AG04450 (cell line): ENCODE measurements around the gene TRIM24. TPM values are rescaled to one million over a fixed set of nuclear protein-coding genes. Genes with fewer than 3 reads are reported as not detected.

Source experiments
- CTCF ChIA-PET: fragments of 300-600, 350-600 bp; formaldehyde crosslinking; extraction: SDS; loops from one replicate; lab custom pipeline; 2022; ENCODE audit warnings: antibody characterized with exemption, inconsistent platforms; lab: Charles Lee
- POLR2A ChIA-PET: fragments of 350-600 bp; formaldehyde crosslinking; extraction: SDS; loops from one replicate; lab custom pipeline; 2021; ENCODE audit warnings: antibody characterized with exemption, inconsistent platforms; lab: Yijun Ruan, JAX
- DNase-seq: peaks from one replicate; pipeline ENCODE4 v3.0.0-alpha.2; 2011; ENCODE audit warnings: low read depth, low spot score
- H3K27ac ChIP-seq: one replicate; pipeline ENCODE4 v1.5.1; 2012; ENCODE audit warnings: low read depth, low read length, control low read depth
- H3K27me3 ChIP-seq: one replicate; pipeline ENCODE4 v1.6.0; 2012; ENCODE audit warnings: low read length; ENCODE audit not compliant: control insufficient read depth, insufficient read depth
- H3K4me3 ChIP-seq: 2 replicates; pipeline ENCODE4 v1.5.1; 2011; ENCODE audit warnings: mild to moderate bottlenecking, low read depth, low read length, control low read depth
- H3K9me3 ChIP-seq: 2 replicates; pipeline ENCODE4 v1.5.1; 2012; ENCODE audit warnings: low read length; ENCODE audit not compliant: control insufficient read depth, insufficient read depth
- CTCF ChIP-seq: IDR thresholded peaks from 2 replicates; pipeline ENCODE4 v1.5.1; 2011; ENCODE audit warnings: low read depth, low read length, control low read depth, inconsistent platforms
- polyA plus RNA-seq: library from polyadenylated mRNA; depleted of rRNA; stranded (reverse); fragments of >200 nt; gene quantifications from 2 replicates; pipeline ENCODE4 v1.2.3, GENCODE V29; 2011

The TRIM24 gene
- polyA plus RNA-seq, 1 experiment = 9.3 TPM

GRCh38 chr7:138470391-138471157, 10.5 kb downstream of the TRIM24 start:
- DNase-seq = no peak
- no peak overlapping the region for H3K27ac ChIP-seq
- TF ChIP-seq CTCF = no peak
- POLR2A ChIA-PET = no interaction called here
- H3K27me3 ChIP-seq = no peaks in the 10 kb centered on the region
- no peaks in the 10 kb centered on the region for H3K9me3 ChIP-seq
- CTCF ChIA-PET = interaction anchor here (0.8 kb wide), 1 partner anchor 11 kb away, joined by 3 read pairs; the partner anchor contains the start of gene TRIM24
- H3K4me3 ChIP-seq = no peak overlapping the region

- ChIA-PET CTCF (no interaction called here), POLR2A (no interaction called here)
- Histone ChIP-seq H3K27ac (no peak overlapping the region), H3K27me3 (no peaks in the 10 kb centered on the region), H3K9me3 (no peaks in the 10 kb centered on the region), H3K4me3 (no peak overlapping the region)
- TF ChIP-seq CTCF = no peak
- no peak for DNase-seq
These were observed 12.4 kb downstream of the TRIM24 start for GRCh38 chr7:138472292-138473079.

GRCh38 chr7:138475377-138475776, 15.3 kb downstream of the TRIM24 start:
- H3K4me3 ChIP-seq = no peak overlapping the region
- TF ChIP-seq CTCF = no peak
- no peak overlapping the region for H3K27ac ChIP-seq
- ChIA-PET CTCF (no interaction called here), POLR2A (no interaction called here)
- no peaks in the 10 kb centered on the region for H3K9me3 ChIP-seq
- DNase-seq = no peak
- no peaks in the 10 kb centered on the region for H3K27me3 ChIP-seq

- no peaks in the 10 kb centered on the region for H3K9me3 ChIP-seq
- no peaks in the 10 kb centered on the region for H3K27me3 ChIP-seq
- TF ChIP-seq CTCF = no peak
- no peak overlapping the region for H3K27ac ChIP-seq
- POLR2A ChIA-PET = no interaction called here
- CTCF ChIA-PET = no interaction called here
- H3K4me3 ChIP-seq = no peak overlapping the region
- no peak for DNase-seq
These were observed 17.1 kb downstream of the TRIM24 start for GRCh38 chr7:138477081-138477578.

- Histone ChIP-seq H3K9me3 (no peaks in the 10 kb centered on the region), H3K4me3 (no peak overlapping the region)
- POLR2A ChIA-PET = no interaction called here
These were observed 17.5 kb downstream of the TRIM24 start for GRCh38 chr7:138477581-138477980.

More at GRCh38 chr7:138477581-138477980, 17.5 kb downstream of the TRIM24 start:
- CTCF ChIA-PET = no interaction called here
- no peak overlapping the region for H3K27ac ChIP-seq
- DNase-seq = no peak
- TF ChIP-seq CTCF = no peak
- H3K27me3 ChIP-seq = no peaks in the 10 kb centered on the region
